Measurements from ENCODE around the gene GSX2.

GSX2 gene

GRCh38 chr4:54056360-54056759, 43.6 kb upstream of the GSX2 start:
- H3K4me3 ChIP-seq (ENCODE audit: low read depth, low read length), result no peak overlapping the region
- H3K27ac ChIP-seq (ENCODE audit: extremely low read depth, low read depth, low read length), result no peak overlapping the region
- peaks cover 6% of the 10 kb centered on the region for H3K4me1 ChIP-seq (ENCODE audit: control insufficient read depth, insufficient read depth, low read length)
- H3K9me3 ChIP-seq (ENCODE audit: control insufficient read depth, insufficient read depth, low read depth, low read length), result no peaks in the 10 kb centered on the region
- ChIA-PET CTCF (interaction anchor here (1.7 kb wide), 2 partner anchors 126 to 162 kb away, joined by 6 to 7 read pairs; no protein-coding TSS in a partner anchor), POLR2A (no interaction called here)
- TF ChIP-seq ZBTB8A (tag by site-specific recombination; IDR thresholded peaks at IDR 0.05) (no peak), ZNF560 (tag by site-specific recombination; IDR thresholded peaks at IDR 0.05; ENCODE audit: borderline replicate concordance) (no peak), ZNF785 (tag by site-specific recombination; IDR thresholded peaks at IDR 0.05) (no peak), YY2 (tag by site-specific recombination; IDR thresholded peaks at IDR 0.05) (no peak), TCF7L2 (IDR thresholded peaks at IDR 0.05; ENCODE audit: borderline replicate concordance, low read depth, low read length) (no peak), ZNF140 (tag by site-specific recombination; IDR thresholded peaks at IDR 0.05) (no peak), ZNF623 (tag by site-specific recombination; IDR thresholded peaks at IDR 0.05) (no peak), EGR2 (tag by site-specific recombination; IDR thresholded peaks at IDR 0.05; ENCODE audit: low read depth) (no peak), ZNF302 (tag by site-specific recombination; IDR thresholded peaks at IDR 0.05; ENCODE audit: low read depth) (no peak)
- TF ChIP-seq, protein P1, sequence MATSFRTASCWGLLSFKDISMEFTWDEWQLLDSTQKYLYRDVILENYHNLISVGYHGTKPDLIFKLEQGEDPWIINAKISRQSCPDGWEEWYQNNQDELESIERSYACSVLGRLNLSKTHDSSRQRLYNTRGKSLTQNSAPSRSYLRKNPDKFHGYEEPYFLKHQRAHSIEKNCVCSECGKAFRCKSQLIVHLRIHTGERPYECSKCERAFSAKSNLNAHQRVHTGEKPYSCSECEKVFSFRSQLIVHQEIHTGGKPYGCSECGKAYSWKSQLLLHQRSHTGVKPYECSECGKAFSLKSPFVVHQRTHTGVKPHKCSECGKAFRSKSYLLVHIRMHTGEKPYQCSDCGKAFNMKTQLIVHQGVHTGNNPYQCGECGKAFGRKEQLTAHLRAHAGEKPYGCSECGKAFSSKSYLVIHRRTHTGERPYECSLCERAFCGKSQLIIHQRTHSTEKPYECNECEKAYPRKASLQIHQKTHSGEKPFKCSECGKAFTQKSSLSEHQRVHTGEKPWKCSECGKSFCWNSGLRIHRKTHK (tag by site-specific recombination; IDR thresholded peaks at IDR 0.05), result no peak
- H3K36me3 ChIP-seq (ENCODE audit: control insufficient read depth in 2 of 2, insufficient read depth in 1 of 2, low read length in 2 of 2), result no peaks in the 10 kb centered on the region

- no peak overlapping the region for H3K27ac ChIP-seq (ENCODE audit: extremely low read depth, low read depth, low read length)
- no peak overlapping the region for H3K4me3 ChIP-seq (ENCODE audit: low read depth, low read length)
- CTCF ChIA-PET, result interaction anchor here (0.7 kb wide), 1 partner anchor 34 kb away, joined by 3 read pairs; no protein-coding TSS in a partner anchor
- POLR2A ChIA-PET, result no interaction called here
- no peaks in the 10 kb centered on the region for H3K9me3 ChIP-seq (ENCODE audit: control insufficient read depth, insufficient read depth, low read depth, low read length)
- H3K36me3 ChIP-seq (ENCODE audit: control insufficient read depth in 2 of 2, insufficient read depth in 1 of 2, low read length in 2 of 2), result no peaks in the 10 kb centered on the region
- peaks cover 6% of the 10 kb centered on the region for H3K4me1 ChIP-seq (ENCODE audit: control insufficient read depth, insufficient read depth, low read length)
- TF ChIP-seq PRDM6 (tag by site-specific recombination; IDR thresholded peaks at IDR 0.05), result no peak
- no peak for TF ChIP-seq ZNF785 (tag by site-specific recombination; IDR thresholded peaks at IDR 0.05)
- TF ChIP-seq, protein P2, sequence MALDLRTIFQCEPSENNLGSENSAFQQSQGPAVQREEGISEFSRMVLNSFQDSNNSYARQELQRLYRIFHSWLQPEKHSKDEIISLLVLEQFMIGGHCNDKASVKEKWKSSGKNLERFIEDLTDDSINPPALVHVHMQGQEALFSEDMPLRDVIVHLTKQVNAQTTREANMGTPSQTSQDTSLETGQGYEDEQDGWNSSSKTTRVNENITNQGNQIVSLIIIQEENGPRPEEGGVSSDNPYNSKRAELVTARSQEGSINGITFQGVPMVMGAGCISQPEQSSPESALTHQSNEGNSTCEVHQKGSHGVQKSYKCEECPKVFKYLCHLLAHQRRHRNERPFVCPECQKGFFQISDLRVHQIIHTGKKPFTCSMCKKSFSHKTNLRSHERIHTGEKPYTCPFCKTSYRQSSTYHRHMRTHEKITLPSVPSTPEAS (tag by site-specific recombination; IDR thresholded peaks at IDR 0.05), result peak; percentile 71
- TF ChIP-seq GLIS1 (tag by site-specific recombination; IDR thresholded peaks at IDR 0.05), result no peak
- no peak for TF ChIP-seq ZNF202 (tag by site-specific recombination; IDR thresholded peaks at IDR 0.05; ENCODE audit: borderline replicate concordance)
- no peak for TF ChIP-seq ZBTB1 (tag by site-specific recombination; IDR thresholded peaks at IDR 0.05)
- TF ChIP-seq PRDM4 (tag by site-specific recombination; IDR thresholded peaks at IDR 0.05), result no peak
- TF ChIP-seq ZNF302 (tag by site-specific recombination; IDR thresholded peaks at IDR 0.05; ENCODE audit: low read depth), result no peak
Observed at GRCh38 chr4:54058171-54058570, 41.8 kb upstream of the GSX2 start.

Data from HEK293 (cell line).